ENCODE results near the gene RNF207.
A peak's percentile ranks its signal among the peaks of the same experiment; 100 is the strongest.

Gene RNF207

DNA sequence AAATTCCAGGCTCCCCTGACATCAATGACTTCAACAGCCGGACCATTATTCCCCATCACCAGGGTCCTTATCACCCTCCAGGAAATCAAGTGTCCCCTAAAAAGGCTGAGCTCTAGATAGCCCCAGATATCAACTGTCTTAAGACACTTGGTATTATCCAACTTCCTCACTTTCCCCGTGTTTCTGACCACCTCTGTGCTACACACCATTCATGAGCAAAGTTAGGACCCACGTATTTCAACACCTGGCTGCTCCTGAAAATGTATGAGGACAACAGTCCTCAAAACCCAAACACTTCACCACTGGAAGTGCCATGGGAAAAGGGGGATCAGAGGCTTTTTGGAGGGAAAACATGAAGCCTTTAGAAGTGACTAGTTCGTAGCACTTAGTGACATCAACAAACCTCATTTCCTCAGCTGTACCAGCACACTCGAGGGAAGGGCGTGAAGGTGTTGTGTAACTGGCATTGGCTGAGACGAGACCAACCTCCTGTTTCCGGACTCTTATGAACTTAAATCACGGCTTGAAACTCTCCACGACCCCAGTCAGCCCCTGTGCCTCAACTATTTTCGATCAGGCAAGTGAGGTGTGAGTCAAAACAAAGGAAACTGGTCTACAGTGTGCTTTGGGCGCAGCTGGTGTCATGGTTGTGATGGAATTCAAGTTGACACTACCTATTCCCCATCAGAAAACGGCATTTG, 21.7 kb upstream of the RNF207 start:
- Histone ChIP-seq H3K4me1 (ENCODE audit: control insufficient read depth, insufficient read depth, low read length) (peaks cover 14% of the 10 kb centered on the region), H3K4me3 (ENCODE audit: low read length in 2 of 2) (no peak overlapping the region), H3K36me3 (ENCODE audit: control insufficient read depth in 2 of 2, insufficient read depth in 2 of 2, low read length in 2 of 2) (peaks cover 6 to 9% of the 10 kb centered on the region in 2 donors), H3K27me3 (ENCODE audit: control insufficient read depth in 1 of 2, insufficient read depth in 2 of 2, low read length in 2 of 2) (peaks cover 0 to 3% of the 10 kb centered on the region in 2 donors), H3K27ac (ENCODE audit: low read length) (no peak overlapping the region), H3K9ac (ENCODE audit: low read length in 2 of 2) (no peak overlapping the region), H3K9me3 (ENCODE audit: control insufficient read depth in 2 of 2, low read length in 2 of 2) (no peaks in the 10 kb centered on the region)

DNA sequence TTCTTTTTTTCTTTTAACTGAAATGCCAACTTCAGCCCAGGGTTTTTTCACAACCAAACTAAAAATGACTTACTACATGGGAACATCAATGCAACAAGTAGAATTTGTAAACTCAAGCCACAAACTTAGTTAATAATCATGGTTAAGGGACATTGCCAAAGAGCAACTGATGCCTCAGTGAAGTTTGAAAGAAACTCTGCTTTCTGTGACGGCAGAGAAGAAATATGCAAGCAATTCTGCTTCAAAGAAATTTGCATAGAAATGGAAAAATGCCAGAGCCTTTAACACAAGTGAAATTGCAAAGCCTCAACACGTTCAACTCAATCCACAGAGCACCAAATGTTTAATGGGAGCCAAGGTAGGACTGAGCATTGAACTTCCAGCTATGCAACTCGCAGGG, 20.8 kb upstream of the RNF207 start:
- peaks cover 11 to 14% of the 10 kb centered on the region in 2 donors for H3K36me3 ChIP-seq (ENCODE audit: control insufficient read depth in 2 of 2, insufficient read depth in 2 of 2, low read length in 2 of 2)
- H3K27me3 ChIP-seq (ENCODE audit: control insufficient read depth in 1 of 2, insufficient read depth in 2 of 2, low read length in 2 of 2) = peaks cover 0 to 3% of the 10 kb centered on the region in 2 donors
- H3K27ac ChIP-seq (ENCODE audit: low read length) = no peak overlapping the region
- no peak overlapping the region for H3K4me3 ChIP-seq (ENCODE audit: low read length in 2 of 2)
- H3K9me3 ChIP-seq (ENCODE audit: control insufficient read depth in 2 of 2, low read length in 2 of 2) = no peaks in the 10 kb centered on the region
- no peak overlapping the region for H3K9ac ChIP-seq (ENCODE audit: low read length in 2 of 2)
- H3K4me1 ChIP-seq (ENCODE audit: control insufficient read depth, insufficient read depth, low read length) = peaks cover 13% of the 10 kb centered on the region

DNA sequence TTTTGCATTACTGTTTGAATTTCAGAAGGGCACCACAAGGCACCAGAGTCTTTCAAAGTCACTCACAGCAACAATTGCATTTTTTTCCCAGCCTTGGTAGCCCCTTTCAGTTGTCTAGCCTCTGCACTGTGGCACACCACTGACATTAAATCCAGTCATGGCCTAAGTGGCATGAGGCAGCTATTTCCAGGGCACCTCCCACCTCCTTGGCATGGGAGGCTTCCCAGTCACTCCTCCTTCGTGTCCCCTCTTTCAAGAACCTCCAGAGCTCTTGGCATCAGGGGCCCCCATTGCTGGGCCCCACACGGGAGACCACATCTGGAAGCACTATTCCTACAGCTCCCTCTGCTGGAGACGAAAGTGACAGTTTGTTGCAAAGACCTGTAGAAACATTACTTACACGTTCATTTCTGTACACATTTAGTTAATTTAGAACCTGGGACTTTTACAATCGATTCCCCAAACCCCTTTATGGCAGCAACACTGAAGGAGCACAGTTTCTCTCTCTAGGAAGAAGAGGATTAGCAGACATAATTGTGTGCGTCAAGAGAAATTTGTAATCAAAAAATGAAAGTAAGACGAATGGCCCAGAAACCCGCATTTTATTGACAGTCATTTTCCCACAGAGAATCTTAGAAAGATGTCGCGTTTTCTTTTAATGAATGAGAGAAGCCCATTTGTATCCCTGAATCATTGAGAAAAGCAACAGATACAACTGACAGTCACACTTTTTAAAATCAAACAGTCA, 20.1 kb upstream of the RNF207 start:
- no peaks in the 10 kb centered on the region for H3K9me3 ChIP-seq (ENCODE audit: control insufficient read depth in 2 of 2, low read length in 2 of 2)
- no peaks in the 10 kb centered on the region for H3K27me3 ChIP-seq (ENCODE audit: control insufficient read depth in 1 of 2, insufficient read depth in 2 of 2, low read length in 2 of 2)
- H3K36me3 ChIP-seq (ENCODE audit: control insufficient read depth in 2 of 2, insufficient read depth in 2 of 2, low read length in 2 of 2) = peaks cover 14 to 18% of the 10 kb centered on the region in 2 donors
- H3K9ac ChIP-seq (ENCODE audit: low read length in 2 of 2) = peak overlapping the region in 1 of 2 donors; percentile 42
- H3K27ac ChIP-seq (ENCODE audit: low read length) = no peak overlapping the region
- H3K4me1 ChIP-seq (ENCODE audit: control insufficient read depth, insufficient read depth, low read length) = peaks cover 12% of the 10 kb centered on the region
- H3K4me3 ChIP-seq (ENCODE audit: low read length in 2 of 2) = no peak overlapping the region

DNA sequence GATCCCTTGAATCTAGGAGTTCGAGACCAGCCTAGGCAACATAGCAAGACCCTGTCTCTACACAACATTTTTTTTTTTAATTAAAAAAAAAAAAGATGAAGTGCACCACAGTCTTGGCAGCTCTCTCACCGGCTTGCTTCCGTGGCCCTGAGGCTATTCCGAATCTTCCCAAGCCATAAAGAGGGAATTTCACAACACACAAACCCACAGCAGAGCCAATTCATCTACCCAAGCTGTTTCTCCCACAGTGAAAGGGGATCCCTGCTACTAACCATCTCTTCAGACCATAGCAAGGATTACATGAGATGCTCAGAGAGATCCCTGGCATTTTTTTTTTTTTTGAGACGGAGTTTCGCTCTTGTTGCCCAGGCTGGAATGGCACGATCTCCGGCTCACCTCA, 17.5 kb upstream of the RNF207 start:
- no peak overlapping the region for H3K4me3 ChIP-seq (ENCODE audit: low read length in 2 of 2)
- H3K27me3 ChIP-seq (ENCODE audit: control insufficient read depth in 1 of 2, insufficient read depth in 2 of 2, low read length in 2 of 2) = no peaks in the 10 kb centered on the region
- peaks cover 21 to 23% of the 10 kb centered on the region in 2 donors for H3K36me3 ChIP-seq (ENCODE audit: control insufficient read depth in 2 of 2, insufficient read depth in 2 of 2, low read length in 2 of 2)
- no peak overlapping the region for H3K9ac ChIP-seq (ENCODE audit: low read length in 2 of 2)
- H3K4me1 ChIP-seq (ENCODE audit: control insufficient read depth, insufficient read depth, low read length) = peaks cover 7% of the 10 kb centered on the region
- no peaks in the 10 kb centered on the region for H3K9me3 ChIP-seq (ENCODE audit: control insufficient read depth in 2 of 2, low read length in 2 of 2)
- no peak overlapping the region for H3K27ac ChIP-seq (ENCODE audit: low read length)

DNA sequence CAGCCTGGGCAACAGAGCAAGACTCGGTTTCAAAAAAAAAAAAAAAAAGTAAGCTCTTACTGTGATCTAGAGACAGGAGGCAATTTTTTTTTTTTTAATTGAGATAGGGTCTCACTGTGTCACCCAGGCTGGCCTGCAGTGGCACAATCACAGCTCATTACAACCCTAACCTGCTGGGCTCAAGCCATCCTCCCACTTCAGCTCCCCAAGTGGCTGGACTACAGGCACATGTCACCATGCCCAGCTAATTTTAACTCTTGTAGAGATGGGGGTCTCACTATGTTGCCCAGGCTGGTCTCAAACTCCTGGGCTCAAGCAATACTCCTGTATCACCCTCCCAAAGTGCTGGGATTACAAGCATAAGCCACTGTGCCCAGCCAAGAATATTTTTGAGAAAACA, 14.0 kb upstream of the RNF207 start:
- peaks cover 31 to 33% of the 10 kb centered on the region in 2 donors for H3K36me3 ChIP-seq (ENCODE audit: control insufficient read depth in 2 of 2, insufficient read depth in 2 of 2, low read length in 2 of 2)
- no peak overlapping the region for H3K4me3 ChIP-seq (ENCODE audit: low read length in 2 of 2)

DNA sequence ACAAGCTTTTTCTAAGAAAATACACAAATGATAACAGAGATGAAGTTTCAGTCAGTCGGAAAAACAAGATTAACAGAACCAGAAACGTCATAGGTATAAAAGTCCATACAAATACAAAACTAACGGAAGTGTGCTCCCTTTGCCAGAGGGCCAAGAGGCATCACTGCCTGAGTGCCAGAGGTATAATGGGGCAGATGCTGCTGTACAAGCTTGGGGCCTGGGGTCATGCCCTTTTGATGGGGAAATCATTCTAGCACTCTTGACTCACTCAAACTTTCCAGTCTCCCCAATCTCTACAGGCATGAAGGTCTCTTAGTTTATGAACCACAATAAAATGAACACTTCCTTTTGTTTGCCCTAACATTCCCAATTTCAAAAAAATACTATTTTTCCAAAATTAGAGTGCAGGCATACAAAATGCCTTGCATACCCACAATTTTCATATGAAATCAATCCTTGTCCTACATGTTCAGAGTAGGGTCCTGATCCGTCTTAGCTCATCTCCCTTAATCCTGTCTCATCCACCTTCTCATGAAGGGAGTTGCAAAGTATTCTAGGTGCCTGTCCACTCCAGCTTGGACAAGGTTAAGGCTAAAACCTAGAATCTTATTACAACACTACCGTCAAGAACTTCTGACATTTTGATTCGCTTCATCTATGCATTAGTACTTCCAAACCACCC, 8.0 kb upstream of the RNF207 start:
- Histone ChIP-seq H3K27me3 (ENCODE audit: control insufficient read depth in 1 of 2, insufficient read depth in 2 of 2, low read length in 2 of 2) (no peaks in the 10 kb centered on the region), H3K4me1 (ENCODE audit: control insufficient read depth, insufficient read depth, low read length) (peaks cover 22% of the 10 kb centered on the region), H3K9me3 (ENCODE audit: control insufficient read depth in 2 of 2, low read length in 2 of 2) (no peaks in the 10 kb centered on the region), H3K4me3 (ENCODE audit: low read length in 2 of 2) (peak overlapping the region; percentile 89 to 94), H3K27ac (ENCODE audit: low read length) (no peak overlapping the region), H3K36me3 (ENCODE audit: control insufficient read depth in 2 of 2, insufficient read depth in 2 of 2, low read length in 2 of 2) (peaks cover 18 to 27% of the 10 kb centered on the region in 2 donors), H3K9ac (ENCODE audit: low read length in 2 of 2) (peak overlapping the region; percentile 93 to 96)

More for the DNA sequence above, 14.0 kb upstream of the RNF207 start:
- no peaks in the 10 kb centered on the region for H3K9me3 ChIP-seq (ENCODE audit: control insufficient read depth in 2 of 2, low read length in 2 of 2)
- no peak overlapping the region for H3K27ac ChIP-seq (ENCODE audit: low read length)
- no peaks in the 10 kb centered on the region for H3K4me1 ChIP-seq (ENCODE audit: control insufficient read depth, insufficient read depth, low read length)
- no peak overlapping the region for H3K9ac ChIP-seq (ENCODE audit: low read length in 2 of 2)
- no peaks in the 10 kb centered on the region for H3K27me3 ChIP-seq (ENCODE audit: control insufficient read depth in 1 of 2, insufficient read depth in 2 of 2, low read length in 2 of 2)

DNA sequence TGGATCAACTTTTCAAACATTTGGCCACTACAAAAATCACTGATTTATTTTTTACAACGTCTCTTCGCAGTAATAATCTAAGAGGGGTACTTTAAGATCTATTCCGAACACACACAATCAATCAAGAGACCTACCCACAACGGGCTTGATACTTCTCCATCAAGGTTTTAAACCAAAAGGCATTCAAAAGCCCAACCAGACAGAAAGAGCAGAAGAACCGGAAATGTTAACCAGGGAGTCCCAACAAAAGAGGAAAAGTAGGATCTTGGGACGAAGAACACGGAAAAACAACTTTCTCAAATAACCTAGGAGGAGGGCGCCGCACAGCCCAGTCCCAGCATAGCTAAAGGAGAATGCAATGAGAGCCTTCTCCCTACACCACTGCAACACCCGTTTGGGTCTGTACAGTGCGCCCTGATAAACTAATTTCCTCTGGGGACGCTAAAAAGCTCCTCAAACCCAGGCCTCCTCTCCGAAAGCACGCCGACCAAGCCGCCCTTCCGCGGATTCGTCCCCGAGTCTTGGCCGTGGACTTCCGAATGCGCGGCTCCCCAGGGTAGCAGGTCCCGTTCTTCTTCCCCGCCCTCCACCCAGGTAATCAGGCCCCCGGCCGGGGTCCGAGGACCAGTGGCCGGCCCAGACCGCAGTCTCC, 7.1 kb upstream of the RNF207 start:
- H3K4me1 ChIP-seq (ENCODE audit: control insufficient read depth, insufficient read depth, low read length) = peaks cover 22% of the 10 kb centered on the region
- H3K9me3 ChIP-seq (ENCODE audit: control insufficient read depth in 2 of 2, low read length in 2 of 2) = no peaks in the 10 kb centered on the region
- peak overlapping the region; percentile 90 for H3K27ac ChIP-seq (ENCODE audit: low read length)
- H3K9ac ChIP-seq (ENCODE audit: low read length in 2 of 2) = peak overlapping the region; percentile 93 to 96
- peaks cover 11 to 20% of the 10 kb centered on the region in 2 donors for H3K36me3 ChIP-seq (ENCODE audit: control insufficient read depth in 2 of 2, insufficient read depth in 2 of 2, low read length in 2 of 2)
- peak overlapping the region; percentile 89 to 94 for H3K4me3 ChIP-seq (ENCODE audit: low read length in 2 of 2)
- H3K27me3 ChIP-seq (ENCODE audit: control insufficient read depth in 1 of 2, insufficient read depth in 2 of 2, low read length in 2 of 2) = no peaks in the 10 kb centered on the region

DNA sequence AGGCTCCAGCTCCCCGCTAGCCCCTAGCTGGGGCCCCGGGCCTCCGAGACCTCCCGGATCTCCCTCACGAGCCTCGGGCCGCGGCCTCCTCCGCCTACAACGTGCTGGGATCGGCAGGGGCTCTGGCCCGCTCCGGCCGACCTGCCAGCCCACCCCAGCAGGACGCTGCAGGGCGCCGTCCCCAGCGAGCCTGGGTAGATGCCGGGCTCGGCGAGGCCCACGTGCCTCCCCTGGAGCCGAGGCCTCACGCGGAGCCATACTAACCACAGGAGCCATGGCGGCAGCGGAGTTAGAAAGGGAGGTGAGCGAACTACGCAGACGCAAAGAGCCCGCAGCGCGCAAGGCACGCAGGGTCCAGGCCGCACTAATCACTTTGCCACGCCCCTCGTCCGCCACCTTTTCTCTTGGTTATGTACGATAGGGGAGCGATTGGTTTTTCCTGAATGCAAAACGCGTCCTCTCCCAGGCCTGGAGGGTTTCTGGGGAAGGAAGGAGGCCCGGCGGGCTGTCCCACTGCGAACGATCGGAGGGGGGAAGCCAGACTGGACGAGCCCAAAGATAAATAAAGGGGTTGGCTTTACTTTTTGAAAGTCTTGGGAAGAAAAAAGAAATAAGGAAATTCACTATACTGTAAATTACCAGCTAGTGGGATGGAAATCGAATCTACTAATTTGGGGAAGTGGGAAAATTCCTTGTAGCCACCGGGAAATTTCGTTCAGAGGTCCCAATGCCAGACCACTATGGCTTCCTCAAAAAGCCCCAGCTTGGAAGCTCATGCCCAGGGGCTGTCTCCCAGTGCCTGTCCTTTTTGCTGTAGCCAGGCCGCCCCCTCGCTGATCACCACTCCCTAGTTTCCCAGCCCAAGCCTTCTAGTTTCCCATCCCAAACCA, 6.4 kb upstream of the RNF207 start, which contains the start of gene RPL22:
Gene RPL22 (minus strand): TSS at position 298 of the 890 bp plus-strand sequence. CDS start 22 bp downstream, at position 276.
- no peaks in the 10 kb centered on the region for H3K9me3 ChIP-seq (ENCODE audit: control insufficient read depth in 2 of 2, low read length in 2 of 2)
- no peaks in the 10 kb centered on the region for H3K27me3 ChIP-seq (ENCODE audit: control insufficient read depth in 1 of 2, insufficient read depth in 2 of 2, low read length in 2 of 2)
- peak within 1 kb of the TSS; percentile 93 to 96 for H3K9ac ChIP-seq (ENCODE audit: low read length in 2 of 2)
- peaks cover 22% of the 10 kb centered on the region for H3K4me1 ChIP-seq (ENCODE audit: control insufficient read depth, insufficient read depth, low read length)
- peak within 1 kb of the TSS; percentile 90 for H3K27ac ChIP-seq (ENCODE audit: low read length)
- peaks cover 3 to 13% of the 10 kb centered on the region in 2 donors for H3K36me3 ChIP-seq (ENCODE audit: control insufficient read depth in 2 of 2, insufficient read depth in 2 of 2, low read length in 2 of 2)
- peak within 1 kb of the TSS; percentile 89 to 94 for H3K4me3 ChIP-seq (ENCODE audit: low read length in 2 of 2)

DNA sequence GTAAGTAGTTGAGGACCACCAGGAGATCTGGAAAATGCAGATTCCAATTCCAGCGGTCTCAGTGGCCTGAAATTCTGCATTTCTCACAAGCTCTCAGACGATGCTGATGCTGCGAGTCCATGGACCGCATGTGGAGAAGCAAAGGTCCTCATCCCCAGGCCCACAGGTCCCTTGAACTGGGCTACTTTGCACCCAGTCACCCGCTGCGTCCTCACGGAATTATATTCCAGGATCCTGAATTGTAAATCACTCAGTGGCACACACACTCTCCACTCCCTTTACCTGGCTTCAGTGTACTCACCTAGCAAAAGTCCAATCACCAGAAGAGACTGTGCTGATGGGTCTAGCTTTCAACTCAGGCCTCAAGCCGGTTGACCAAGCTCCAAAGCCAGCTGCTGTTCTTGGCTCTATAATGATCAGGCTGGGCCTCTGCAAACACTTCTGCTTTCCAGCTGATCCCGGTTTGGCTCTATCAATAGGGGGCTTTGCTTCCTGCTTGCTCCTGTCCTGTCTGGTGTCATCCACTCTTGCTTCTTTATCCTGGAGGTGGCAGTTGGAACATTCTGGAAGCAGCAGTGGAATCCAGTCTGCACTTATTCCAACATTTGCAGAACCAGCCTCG, 5.6 kb upstream of the RNF207 start:
- Histone ChIP-seq H3K27me3 (ENCODE audit: control insufficient read depth in 1 of 2, insufficient read depth in 2 of 2, low read length in 2 of 2) (no peaks in the 10 kb centered on the region), H3K36me3 (ENCODE audit: control insufficient read depth in 2 of 2, insufficient read depth in 2 of 2, low read length in 2 of 2) (peaks cover 0 to 13% of the 10 kb centered on the region in 2 donors), H3K9ac (ENCODE audit: low read length in 2 of 2) (peak overlapping the region; percentile 93 to 96), H3K4me1 (ENCODE audit: control insufficient read depth, insufficient read depth, low read length) (peaks cover 28% of the 10 kb centered on the region), H3K4me3 (ENCODE audit: low read length in 2 of 2) (peak overlapping the region; percentile 65 to 94), H3K27ac (ENCODE audit: low read length) (peak overlapping the region; percentile 90), H3K9me3 (ENCODE audit: control insufficient read depth in 2 of 2, low read length in 2 of 2) (no peaks in the 10 kb centered on the region)

Measured in stomach smooth muscle (tissue), 2 donors.